Measurements from ENCODE around the gene LAMB4.

- TF ChIP-seq POLR2A (IDR thresholded peaks at IDR 0.05; ENCODE audit: low read depth, low read length) (no peak), POLR2AphosphoS5 (IDR thresholded peaks at IDR 0.05; ENCODE audit: low read depth, low read length) (no peak)
Measured at GRCh38 chr7:108096996-108097395, 33.2 kb downstream of the LAMB4 start.
